Measurements from ENCODE around the gene SMAD5.

- TF ChIP-seq CTCF (IDR thresholded peaks at IDR 0.05) (no peak), POLR2A (IDR thresholded peaks at IDR 0.05) (no peak), EP300 (IDR thresholded peaks at IDR 0.05) (no peak), POLR2AphosphoS5 (IDR thresholded peaks at IDR 0.05) (no peak)
These were observed 81.4 kb downstream of the SMAD5 start for GRCh38 chr5:136213919-136214493.
